ENCODE results near the gene LKAAEAR1.
A peak's percentile ranks its signal among the peaks of the same experiment; 100 is the strongest.
"Not testable (repeated sequence)": the region's sequence is repeated elsewhere in the genome, so short reads cannot be mapped to it uniquely, and the experiment has no call there.

LKAAEAR1 gene, protein sequence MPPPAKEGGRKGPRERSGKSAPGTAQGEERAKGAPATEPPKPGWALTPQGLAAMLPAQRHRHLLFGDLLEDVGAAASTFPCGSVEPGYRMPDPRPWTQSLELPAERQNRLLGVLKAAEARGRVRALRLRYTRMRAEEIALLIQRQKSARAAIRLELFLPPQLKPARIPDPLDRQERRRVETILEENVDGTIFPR

DNA sequence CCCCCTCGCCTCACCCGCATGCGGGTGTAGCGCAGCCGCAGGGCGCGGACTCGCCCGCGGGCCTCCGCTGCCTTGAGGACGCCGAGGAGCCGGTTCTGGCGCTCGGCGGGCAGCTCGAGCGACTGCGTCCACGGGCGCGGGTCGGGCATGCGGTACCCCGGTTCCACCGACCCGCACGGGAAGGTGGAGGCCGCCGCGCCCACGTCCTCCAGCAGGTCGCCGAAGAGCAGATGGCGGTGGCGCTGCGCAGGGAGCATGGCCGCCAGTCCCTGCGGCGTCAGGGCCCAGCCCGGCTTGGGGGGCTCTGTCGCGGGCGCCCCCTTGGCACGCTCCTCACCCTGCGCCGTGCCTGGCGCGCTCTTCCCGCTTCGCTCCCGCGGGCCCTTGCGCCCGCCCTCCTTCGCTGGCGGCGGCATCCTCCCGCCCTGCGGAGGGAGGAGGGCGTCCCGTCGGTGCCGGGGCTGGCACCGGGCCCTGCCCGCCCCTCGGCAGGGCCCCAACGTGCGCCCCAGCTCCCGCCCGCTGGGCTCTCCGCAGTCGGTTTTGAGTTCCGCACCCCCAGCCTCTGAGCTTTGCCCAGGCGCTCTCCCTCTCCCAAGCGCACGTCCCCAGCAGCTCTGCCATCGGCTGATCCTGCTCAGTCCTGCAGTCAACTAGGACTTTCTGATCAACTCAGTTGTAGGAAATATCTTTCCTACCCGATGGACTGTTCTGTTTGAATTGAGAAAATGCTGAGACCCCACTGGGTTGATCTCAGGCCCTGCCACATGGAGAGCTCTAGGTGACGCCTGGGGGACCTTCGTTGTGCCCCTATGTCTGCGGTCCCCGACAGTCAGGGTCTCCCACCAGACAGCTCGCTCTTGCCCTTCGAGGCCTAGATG is at the start of gene LKAAEAR1:
Gene LKAAEAR1 (minus strand): TSS at position 595 of the 881 bp plus-strand sequence. CDS start 179 bp downstream, at position 416.
- in situ Hi-C loops (cut with MboI; ENCODE audit: low pct_unique_long_range_greater_than_20kb, low sequenced_read_pairs, unreplicated experiment), result no loop called here

DNA sequence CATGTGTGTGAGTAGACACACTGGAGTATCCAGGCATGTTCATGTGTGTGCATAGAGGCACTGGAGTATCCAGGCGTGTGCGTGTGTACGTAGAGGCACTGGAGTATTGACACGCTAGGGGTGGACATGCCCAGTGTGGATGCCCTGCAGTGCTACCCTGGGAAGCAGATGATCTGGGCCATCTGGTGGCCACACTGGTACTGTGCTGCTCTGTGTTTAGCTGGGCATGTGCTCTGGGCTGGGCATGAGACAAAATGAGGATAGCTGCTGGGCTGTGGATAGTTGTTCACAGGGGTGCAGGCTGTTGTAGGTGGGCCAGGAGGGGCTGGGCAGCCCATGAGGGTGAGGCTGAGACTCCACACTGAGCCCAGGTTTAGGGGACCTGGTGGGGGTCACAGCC is 47.2 kb upstream of the LKAAEAR1 start:
- TF ChIP-seq, protein P1, sequence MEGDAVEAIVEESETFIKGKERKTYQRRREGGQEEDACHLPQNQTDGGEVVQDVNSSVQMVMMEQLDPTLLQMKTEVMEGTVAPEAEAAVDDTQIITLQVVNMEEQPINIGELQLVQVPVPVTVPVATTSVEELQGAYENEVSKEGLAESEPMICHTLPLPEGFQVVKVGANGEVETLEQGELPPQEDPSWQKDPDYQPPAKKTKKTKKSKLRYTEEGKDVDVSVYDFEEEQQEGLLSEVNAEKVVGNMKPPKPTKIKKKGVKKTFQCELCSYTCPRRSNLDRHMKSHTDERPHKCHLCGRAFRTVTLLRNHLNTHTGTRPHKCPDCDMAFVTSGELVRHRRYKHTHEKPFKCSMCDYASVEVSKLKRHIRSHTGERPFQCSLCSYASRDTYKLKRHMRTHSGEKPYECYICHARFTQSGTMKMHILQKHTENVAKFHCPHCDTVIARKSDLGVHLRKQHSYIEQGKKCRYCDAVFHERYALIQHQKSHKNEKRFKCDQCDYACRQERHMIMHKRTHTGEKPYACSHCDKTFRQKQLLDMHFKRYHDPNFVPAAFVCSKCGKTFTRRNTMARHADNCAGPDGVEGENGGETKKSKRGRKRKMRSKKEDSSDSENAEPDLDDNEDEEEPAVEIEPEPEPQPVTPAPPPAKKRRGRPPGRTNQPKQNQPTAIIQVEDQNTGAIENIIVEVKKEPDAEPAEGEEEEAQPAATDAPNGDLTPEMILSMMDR (IDR thresholded peaks at IDR 0.05; ENCODE audit: extremely low read depth, insufficient read depth, missing control alignments), result peak; percentile 20
- in situ Hi-C loops (cut with MboI; ENCODE audit: low pct_unique_long_range_greater_than_20kb, low sequenced_read_pairs, unreplicated experiment), result no loop called here
- no peak for DNase-seq (ENCODE audit: low spot score)

More for the DNA sequence above, at the start of gene LKAAEAR1:
- no peak for DNase-seq (ENCODE audit: low spot score)
- TF ChIP-seq, protein P1 (IDR thresholded peaks at IDR 0.05; ENCODE audit: extremely low read depth, insufficient read depth, missing control alignments), result no peak

DNA sequence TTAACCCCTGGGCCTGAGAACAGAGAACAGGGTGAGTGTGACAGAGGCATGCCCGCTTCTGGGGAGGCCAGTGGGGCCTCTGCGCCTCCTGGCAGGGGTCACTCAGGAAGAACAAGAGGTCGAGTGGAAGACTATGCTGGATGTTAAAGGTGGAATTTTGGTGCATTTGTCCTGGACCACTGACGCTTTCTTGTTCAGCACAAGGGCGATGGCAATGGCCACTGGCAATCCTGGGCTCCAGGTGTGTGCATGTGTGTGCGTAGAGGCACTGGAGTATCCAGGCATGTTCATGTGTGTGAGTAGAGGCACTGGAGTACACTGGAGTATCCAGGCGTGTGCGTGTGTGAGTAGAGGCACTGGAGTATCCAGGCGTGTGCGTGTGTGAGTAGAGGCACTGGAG is 46.7 kb upstream of the LKAAEAR1 start:
- DNase-seq (ENCODE audit: low spot score), result no peak
- in situ Hi-C loops (cut with MboI; ENCODE audit: low pct_unique_long_range_greater_than_20kb, low sequenced_read_pairs, unreplicated experiment), result no loop called here
- TF ChIP-seq, protein P1 (IDR thresholded peaks at IDR 0.05; ENCODE audit: extremely low read depth, insufficient read depth, missing control alignments), result no peak

DNA sequence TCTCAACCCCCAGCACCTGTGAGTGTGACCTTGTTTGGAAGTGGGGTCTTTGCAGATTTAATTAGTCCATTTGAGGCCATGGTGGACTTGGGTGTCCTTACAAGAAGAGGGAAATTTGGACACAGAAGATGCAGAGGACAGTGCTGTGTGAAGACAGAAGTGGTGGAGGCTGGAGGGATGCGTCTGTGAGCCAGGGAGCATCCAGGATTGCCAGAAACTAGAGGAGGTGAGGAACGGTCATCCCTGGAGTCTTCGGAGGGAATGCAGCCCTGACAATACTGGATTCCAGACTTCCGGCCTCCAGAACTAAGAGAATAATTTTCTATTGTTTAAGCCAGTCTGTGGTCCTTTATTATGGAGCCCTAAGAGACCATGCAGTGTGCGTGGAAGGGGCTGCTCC is 46.1 kb upstream of the LKAAEAR1 start:
- TF ChIP-seq, protein P1 (IDR thresholded peaks at IDR 0.05; ENCODE audit: extremely low read depth, insufficient read depth, missing control alignments), result no peak
- in situ Hi-C loops (cut with MboI; ENCODE audit: low pct_unique_long_range_greater_than_20kb, low sequenced_read_pairs, unreplicated experiment), result no loop called here
- no peak for DNase-seq (ENCODE audit: low spot score)

DNA sequence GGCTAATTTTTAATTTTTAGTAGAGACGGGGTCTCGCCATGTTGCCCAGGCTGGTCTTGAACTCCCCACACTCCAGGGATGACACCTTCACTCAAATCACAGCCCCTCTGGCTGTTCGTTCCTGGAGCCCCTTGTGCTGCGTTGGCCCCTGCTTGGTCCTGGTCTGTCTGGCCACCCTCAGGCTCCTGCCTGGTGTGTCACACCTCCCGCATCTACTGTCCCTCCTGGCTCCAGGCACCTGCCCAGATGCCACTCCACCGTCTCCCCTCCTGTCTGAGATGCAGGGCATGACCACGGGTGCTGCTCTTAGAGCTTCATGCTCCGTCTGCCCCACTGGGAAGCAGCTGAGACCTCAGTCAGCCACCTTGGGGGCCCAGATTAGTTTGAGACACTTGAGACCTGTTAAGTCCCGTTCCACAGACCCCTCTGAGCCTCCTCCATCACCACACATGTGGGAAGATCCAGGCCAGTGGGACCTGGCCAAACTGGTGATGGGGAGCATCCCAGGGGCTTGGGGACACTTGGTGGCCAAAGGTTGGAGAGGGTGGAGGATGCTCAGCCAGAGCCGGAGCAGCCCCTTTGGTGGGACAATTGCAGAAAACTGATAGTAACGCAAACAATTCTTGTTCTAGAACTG is 45.1 kb upstream of the LKAAEAR1 start:
- in situ Hi-C loops (cut with MboI; ENCODE audit: low pct_unique_long_range_greater_than_20kb, low sequenced_read_pairs, unreplicated experiment), result no loop called here
- no peak for DNase-seq (ENCODE audit: low spot score)
- TF ChIP-seq, protein P1 (IDR thresholded peaks at IDR 0.05; ENCODE audit: extremely low read depth, insufficient read depth, missing control alignments), result no peak

DNA sequence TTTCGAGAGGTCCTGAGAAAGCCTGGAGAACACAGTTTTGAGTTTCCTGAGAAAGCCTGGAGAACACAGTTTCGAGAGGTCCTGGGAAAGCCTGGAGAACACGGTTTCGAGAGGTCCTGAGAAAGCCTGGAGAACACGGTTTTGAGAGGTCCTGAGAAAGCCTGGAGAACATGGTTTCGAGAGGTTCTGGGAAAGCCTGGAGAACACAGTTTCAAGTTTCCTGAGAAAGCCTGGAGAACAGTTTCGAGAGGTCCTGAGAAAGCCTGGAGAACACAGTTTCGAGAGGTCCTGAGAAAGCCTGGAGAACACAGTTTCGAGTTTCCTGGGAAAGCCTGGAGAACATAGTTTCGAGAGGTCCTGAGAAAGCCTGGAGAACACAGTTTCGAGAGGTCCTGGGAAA is 39.3 kb upstream of the LKAAEAR1 start:
- DNase-seq (ENCODE audit: low spot score); in situ Hi-C loops (cut with MboI; ENCODE audit: low pct_unique_long_range_greater_than_20kb, low sequenced_read_pairs, unreplicated experiment): not testable (repeated sequence)

DNA sequence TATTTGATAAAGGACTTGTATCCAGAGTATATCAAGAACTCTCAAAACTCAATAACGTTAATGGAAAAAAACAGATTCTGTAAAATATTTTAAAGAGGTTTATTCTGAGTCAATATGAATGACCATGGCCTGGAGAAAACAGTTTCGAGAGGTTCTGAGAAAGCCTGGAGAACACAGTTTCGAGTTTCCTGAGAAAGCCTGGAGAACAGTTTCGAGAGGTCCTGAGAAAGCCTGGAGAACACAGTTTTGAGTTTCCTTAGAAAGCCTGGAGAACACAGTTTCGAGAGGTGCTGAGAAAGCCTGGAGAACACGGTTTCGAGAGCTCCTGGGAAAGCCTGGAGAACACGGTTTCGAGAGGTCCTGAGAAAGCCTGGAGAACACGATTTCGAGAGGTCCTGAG is 38.7 kb upstream of the LKAAEAR1 start:
- DNase-seq (ENCODE audit: low spot score); in situ Hi-C loops (cut with MboI; ENCODE audit: low pct_unique_long_range_greater_than_20kb, low sequenced_read_pairs, unreplicated experiment): not testable (repeated sequence)

Data from GM13977 (cell line).